AG10803 (cell line): Measurements from ENCODE around the gene DCUN1D4.
"Not testable (repeated sequence)": the region's sequence is repeated elsewhere in the genome, so short reads cannot be mapped to it uniquely, and the experiment has no call there.

Experiments
- DNase-seq: peaks from one replicate; pipeline ENCODE4 v3.0.0; 2010; ENCODE audit warnings: low read depth
- H3K4me3 ChIP-seq: 2 replicates; pipeline ENCODE4 v1.5.1; 2011; ENCODE audit warnings: mild to moderate bottlenecking, low read length, control low read depth
- CTCF ChIP-seq: conservative IDR thresholded peaks from 2 replicates; pipeline ENCODE4 v1.5.1; 2011; ENCODE audit warnings: mild to moderate bottlenecking, low read length, control low read depth, inconsistent platforms

Gene DCUN1D4

GRCh38 chr4:51931461-51931860 lies 88.5 kb downstream of the DCUN1D4 start:
- no peak overlapping the region for H3K4me3 ChIP-seq
- DNase-seq, result no peak
- TF ChIP-seq CTCF, result no peak

- no peak for TF ChIP-seq CTCF
- H3K4me3 ChIP-seq, result no peak overlapping the region
- DNase-seq, result peak; percentile 67
Observed at GRCh38 chr4:51932261-51932660, 89.3 kb downstream of the DCUN1D4 start.

- no peak for TF ChIP-seq CTCF
- DNase-seq, result no peak
- H3K4me3 ChIP-seq, result no peak overlapping the region
Observed at GRCh38 chr4:51932684-51933083, 89.7 kb downstream of the DCUN1D4 start.

GRCh38 chr4:51940460-51940859 lies 97.5 kb downstream of the DCUN1D4 start:
- DNase-seq, H3K4me3 ChIP-seq: not testable (repeated sequence)

GRCh38 chr4:51942108-51942832 lies 99.3 kb downstream of the DCUN1D4 start:
- no peak for TF ChIP-seq CTCF
- no peak overlapping the region for H3K4me3 ChIP-seq
- peak; percentile 25 for DNase-seq

GRCh38 chr4:51942833-51943215 lies 99.9 kb downstream of the DCUN1D4 start:
- H3K4me3 ChIP-seq, result no peak overlapping the region
- no peak for DNase-seq
- TF ChIP-seq CTCF, result no peak

GRCh38 chr4:51943221-51943620 lies 100.3 kb downstream of the DCUN1D4 start:
- H3K4me3 ChIP-seq, result no peak overlapping the region
- DNase-seq, result peak; percentile 46
- TF ChIP-seq CTCF, result no peak
